ENCODE results near the gene FBL. TPM values are rescaled to one million over a fixed set of nuclear protein-coding genes. Genes with fewer than 3 reads are reported as not detected.
"Not testable (repeated sequence)": the region's sequence is repeated elsewhere in the genome, so short reads cannot be mapped to it uniquely, and the experiment has no call there.

The FBL gene
- total RNA-seq, 1 donor from 2014 or later, result 89.2 TPM

GRCh38 chr19:39876486-39876885 lies 30.3 kb upstream of the FBL start:
- not testable (repeated sequence) for DNase-seq (ENCODE audit: low read depth)

- not testable (repeated sequence) for DNase-seq (ENCODE audit: low read depth)
These were observed 29.3 kb upstream of the FBL start for GRCh38 chr19:39875401-39875864.

GRCh38 chr19:39874404-39874803 lies 28.2 kb upstream of the FBL start:
- no peak for DNase-seq (ENCODE audit: low read depth)

GRCh38 chr19:39873385-39873784 lies 27.2 kb upstream of the FBL start:
- no peak for DNase-seq (ENCODE audit: low read depth)

- DNase-seq (ENCODE audit: low read depth), result no peak
These were observed 26.0 kb upstream of the FBL start for GRCh38 chr19:39871886-39872866.

- DNase-seq (ENCODE audit: low read depth), result no peak
These were observed 25.2 kb upstream of the FBL start for GRCh38 chr19:39871362-39871761.

- DNase-seq (ENCODE audit: low read depth), result no peak
These were observed 24.2 kb upstream of the FBL start for GRCh38 chr19:39870171-39870971.

- no peak for DNase-seq (ENCODE audit: low read depth)
These were observed 21.8 kb upstream of the FBL start for GRCh38 chr19:39867952-39868351.

- DNase-seq (ENCODE audit: low read depth), result no peak
These were observed 21.0 kb upstream of the FBL start for GRCh38 chr19:39867133-39867532.

- no peak for DNase-seq (ENCODE audit: low read depth)
These were observed 19.8 kb upstream of the FBL start for GRCh38 chr19:39865953-39866352.

- DNase-seq (ENCODE audit: low read depth), result no peak
These were observed 19.0 kb upstream of the FBL start for GRCh38 chr19:39865186-39865585.

GRCh38 chr19:39864118-39864517 lies 17.9 kb upstream of the FBL start:
- no peak for DNase-seq (ENCODE audit: low read depth)

GRCh38 chr19:39858541-39858940 lies 12.4 kb upstream of the FBL start:
- DNase-seq (ENCODE audit: low read depth), result no peak

- DNase-seq (ENCODE audit: low read depth), result no peak
These were observed 6.7 kb upstream of the FBL start for GRCh38 chr19:39852882-39853281.

GRCh38 chr19:39850892-39851291 lies 4.7 kb upstream of the FBL start:
- no peak for DNase-seq (ENCODE audit: low read depth)

GRCh38 chr19:39848392-39848791 lies 2.2 kb upstream of the FBL start:
- no peak for DNase-seq (ENCODE audit: low read depth)

GRCh38 chr19:39847525-39847924 lies 1.3 kb upstream of the FBL start:
- DNase-seq (ENCODE audit: low read depth), result no peak

GRCh38 chr19:39846678-39847486 lies 703 bp upstream of the FBL start:
- no peak for DNase-seq (ENCODE audit: low read depth)

GRCh38 chr19:39845584-39845932 lies 621 bp downstream of the FBL start:
- no peak for DNase-seq (ENCODE audit: low read depth)

GRCh38 chr19:39845172-39845571 lies 1.0 kb downstream of the FBL start:
- no peak for DNase-seq (ENCODE audit: low read depth)

GRCh38 chr19:39843919-39844793 lies 2.0 kb downstream of the FBL start:
- peak; percentile 66 for DNase-seq (ENCODE audit: low read depth)

Measured in renal cortical epithelial cell (primary cell).